ENCODE measurements around the gene SEC16A. TPM values are rescaled to one million over a fixed set of nuclear protein-coding genes. Genes with fewer than 3 reads are reported as not detected.

The SEC16A gene
- total RNA-seq, 2 donors from 2014 or later, result 35.3 to 75.8 TPM

DNA sequence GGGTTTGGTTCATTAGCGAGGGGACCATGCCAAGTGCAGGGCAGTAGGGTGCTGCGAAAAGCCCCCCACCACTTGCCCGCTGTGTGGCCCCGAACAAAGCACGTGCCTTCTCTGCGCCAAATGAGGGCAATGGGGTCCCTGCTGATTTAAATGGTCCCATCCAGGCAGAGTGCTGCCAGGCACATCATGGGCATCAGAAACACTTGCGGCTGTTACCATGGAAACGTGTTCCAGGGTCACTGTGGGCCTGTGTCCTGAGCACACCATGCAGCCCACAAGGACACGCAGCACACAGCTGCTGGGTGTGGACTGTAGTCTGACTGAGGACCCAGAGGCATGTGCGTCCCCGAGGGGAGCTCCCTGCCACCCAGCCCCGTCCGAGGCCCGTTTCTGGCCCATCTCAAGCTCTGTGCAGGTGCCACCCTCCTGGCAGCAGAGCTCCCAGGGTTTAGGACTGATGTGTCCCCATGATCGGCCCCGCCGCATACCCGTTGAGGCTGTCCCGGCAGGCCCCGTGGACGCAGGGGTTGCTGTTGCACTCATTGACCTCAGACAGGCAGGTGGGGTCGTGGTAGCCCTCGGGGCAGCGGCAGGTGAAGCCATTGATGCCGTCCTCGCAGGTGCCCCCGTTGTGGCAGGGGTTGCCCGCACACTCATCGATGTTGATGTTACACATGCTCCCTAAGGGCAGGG lies 31.3 kb upstream of the SEC16A start:
- WGBS, 2 donors, result 87 to 90% methylated on average over 8 to 29 of the region's 29 CpGs
- TF ChIP-seq, protein P1, sequence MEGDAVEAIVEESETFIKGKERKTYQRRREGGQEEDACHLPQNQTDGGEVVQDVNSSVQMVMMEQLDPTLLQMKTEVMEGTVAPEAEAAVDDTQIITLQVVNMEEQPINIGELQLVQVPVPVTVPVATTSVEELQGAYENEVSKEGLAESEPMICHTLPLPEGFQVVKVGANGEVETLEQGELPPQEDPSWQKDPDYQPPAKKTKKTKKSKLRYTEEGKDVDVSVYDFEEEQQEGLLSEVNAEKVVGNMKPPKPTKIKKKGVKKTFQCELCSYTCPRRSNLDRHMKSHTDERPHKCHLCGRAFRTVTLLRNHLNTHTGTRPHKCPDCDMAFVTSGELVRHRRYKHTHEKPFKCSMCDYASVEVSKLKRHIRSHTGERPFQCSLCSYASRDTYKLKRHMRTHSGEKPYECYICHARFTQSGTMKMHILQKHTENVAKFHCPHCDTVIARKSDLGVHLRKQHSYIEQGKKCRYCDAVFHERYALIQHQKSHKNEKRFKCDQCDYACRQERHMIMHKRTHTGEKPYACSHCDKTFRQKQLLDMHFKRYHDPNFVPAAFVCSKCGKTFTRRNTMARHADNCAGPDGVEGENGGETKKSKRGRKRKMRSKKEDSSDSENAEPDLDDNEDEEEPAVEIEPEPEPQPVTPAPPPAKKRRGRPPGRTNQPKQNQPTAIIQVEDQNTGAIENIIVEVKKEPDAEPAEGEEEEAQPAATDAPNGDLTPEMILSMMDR (IDR thresholded peaks at IDR 0.05), result no peak
- TF ChIP-seq POLR2A (IDR thresholded peaks at IDR 0.05), result no peak
- no peak overlapping the region for H3K4me3 ChIP-seq
- H3K4me1 ChIP-seq, result peaks cover 3% of the 10 kb centered on the region
- ATAC-seq (no peak), DNase-seq (no peak)
- no peaks in the 10 kb centered on the region for H3K27me3 ChIP-seq
- no peak overlapping the region for H3K27ac ChIP-seq
- intact Hi-C loops (cut with DNase I), result no loop called here
- no peaks in the 10 kb centered on the region for H3K9me3 ChIP-seq
- H3K36me3 ChIP-seq (replicated peaks in 1 of 2; ENCODE audit: insufficient read depth in 1 of 2, low read depth in 2 of 2), result peaks cover 19 to 59% of the 10 kb centered on the region in 2 donors

GRCh38 chr9:136513191-136513590 lies 30.4 kb upstream of the SEC16A start:
- no peak overlapping the region for H3K4me3 ChIP-seq
- DNase-seq, result no peak
- WGBS, 2 donors, result 92 to 97% methylated on average over 5 to 16 of the region's 16 CpGs
- H3K9me3 ChIP-seq, result no peaks in the 10 kb centered on the region
- peaks cover 13 to 62% of the 10 kb centered on the region in 2 donors for H3K36me3 ChIP-seq (replicated peaks in 1 of 2; ENCODE audit: insufficient read depth in 1 of 2, low read depth in 2 of 2)
- TF ChIP-seq, protein P1 (IDR thresholded peaks at IDR 0.05), result no peak
- no peak for ATAC-seq
- no peak overlapping the region for H3K27ac ChIP-seq
- H3K27me3 ChIP-seq, result no peaks in the 10 kb centered on the region
- intact Hi-C loops (cut with DNase I), result no loop called here
- no peaks in the 10 kb centered on the region for H3K4me1 ChIP-seq

- no peak overlapping the region for H3K4me3 ChIP-seq
- DNase-seq (no peak), ATAC-seq (peak; percentile 22)
- WGBS, 2 donors, result 77 to 100% methylated on average over 1 to 13 of the region's 13 CpGs
- no peaks in the 10 kb centered on the region for H3K27me3 ChIP-seq
- TF ChIP-seq, protein P1 (IDR thresholded peaks at IDR 0.05), result no peak
- no peak for TF ChIP-seq POLR2A (IDR thresholded peaks at IDR 0.05)
- intact Hi-C loops (cut with DNase I), result no loop called here
- H3K36me3 ChIP-seq (replicated peaks in 1 of 2; ENCODE audit: insufficient read depth in 1 of 2, low read depth in 2 of 2), result peaks cover 18 to 62% of the 10 kb centered on the region in 2 donors
- no peaks in the 10 kb centered on the region for H3K9me3 ChIP-seq
- H3K4me1 ChIP-seq, result no peaks in the 10 kb centered on the region
- peak overlapping the region in 2 of 4 donors; percentile 55 to 57 for H3K27ac ChIP-seq
Observed at GRCh38 chr9:136512651-136513071, 29.8 kb upstream of the SEC16A start.

- Histone ChIP-seq H3K4me1 (no peaks in the 10 kb centered on the region), H3K36me3 (replicated peaks in 1 of 2; ENCODE audit: insufficient read depth in 1 of 2, low read depth in 2 of 2) (peaks cover 22 to 64% of the 10 kb centered on the region in 2 donors), H3K27ac (peak overlapping the region in 2 of 4 donors; percentile 55 to 57), H3K9me3 (no peaks in the 10 kb centered on the region), H3K27me3 (no peaks in the 10 kb centered on the region), H3K4me3 (no peak overlapping the region)
- DNase-seq (peak in 1 of 4 donors; percentile 30), ATAC-seq (peak; percentile 18)
- intact Hi-C loops (cut with DNase I), result no loop called here
- no peak for TF ChIP-seq POLR2A (IDR thresholded peaks at IDR 0.05)
- TF ChIP-seq, protein P1 (IDR thresholded peaks at IDR 0.05), result no peak
- WGBS, 2 donors, result 83 to 84% methylated on average over 28 to 42 of the region's 46 CpGs
Observed at GRCh38 chr9:136511670-136512592, 29.1 kb upstream of the SEC16A start.

Measured in body of pancreas (tissue), 4 donors.